ENCODE measurements around the gene GPR65.
A peak's percentile ranks its signal among the peaks of the same experiment; 100 is the strongest.

GPR65 gene

GRCh38 chr14:88043529-88044443, 38.9 kb downstream of the GPR65 start:
- peak; percentile 85 for FAIRE-seq

GRCh38 chr14:88044444-88044758, 39.5 kb downstream of the GPR65 start:
- FAIRE-seq: no peak

GRCh38 chr14:88044776-88045446, 40.0 kb downstream of the GPR65 start:
- no peak for FAIRE-seq

- no peak for FAIRE-seq
These were observed 40.8 kb downstream of the GPR65 start for GRCh38 chr14:88045705-88046104.

DNA sequence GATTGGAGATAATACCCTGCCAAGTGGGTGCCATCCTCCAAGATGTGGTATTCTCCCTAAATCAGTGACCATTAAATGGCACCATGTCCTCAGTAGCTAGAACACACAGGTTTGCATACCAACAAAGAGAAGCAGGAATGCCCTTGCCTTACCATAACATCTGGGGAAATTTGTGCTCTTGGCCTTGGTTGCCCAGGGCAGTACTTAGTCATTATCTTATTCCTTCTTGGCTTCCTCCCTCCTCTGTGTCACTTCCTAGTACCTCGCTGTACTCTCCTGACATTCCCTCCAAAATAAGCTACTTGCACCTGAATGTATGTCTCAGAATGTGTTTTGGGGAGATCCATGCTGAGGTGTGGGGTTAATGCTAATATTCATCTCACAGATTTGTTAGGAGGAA, 43.4 kb downstream of the GPR65 start:
- no peak for FAIRE-seq

- peak; percentile 30 for FAIRE-seq
These were observed 44.3 kb downstream of the GPR65 start for GRCh38 chr14:88049266-88049665.

- no peak for FAIRE-seq
These were observed 45.0 kb downstream of the GPR65 start for GRCh38 chr14:88049936-88050335.

DNA sequence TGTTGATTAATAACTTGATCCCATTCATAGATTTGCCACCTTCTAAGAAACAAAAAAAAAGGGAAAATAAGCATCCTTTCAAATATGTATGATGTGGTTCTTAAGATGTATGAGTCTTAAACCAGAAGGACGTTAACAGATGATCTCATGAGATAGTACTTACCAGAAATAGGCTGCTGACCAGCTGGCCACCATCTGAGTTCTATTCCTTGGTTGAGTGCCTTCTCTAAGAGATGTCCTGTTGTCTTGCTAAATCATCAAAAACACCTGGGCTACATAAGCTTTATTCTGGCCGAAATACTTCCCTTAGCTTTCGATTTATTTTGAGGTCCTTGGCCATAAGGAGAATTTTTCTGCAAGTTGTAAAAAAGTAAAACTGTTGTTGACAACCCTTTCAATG, 55.6 kb downstream of the GPR65 start:
- no peak for FAIRE-seq

GRCh38 chr14:88063811-88064210, 58.9 kb downstream of the GPR65 start:
- FAIRE-seq: no peak
